B cell (primary cell): ENCODE measurements around the gene THY1.

Experiments used
- EZH2 ChIP-seq: IDR thresholded peaks from 2 replicates; pipeline ENCODE4 v1.6.1; 2012; ENCODE audit warnings: borderline replicate concordance, low read depth, mild to moderate bottlenecking, moderate library complexity, low read length; ENCODE audit not compliant: insufficient read depth, poor library complexity, severe bottlenecking
- TF ChIP-seq, protein P1 (sequence below): fragments of 200-600 bp; IDR thresholded peaks from one replicate; pipeline ENCODE4 v1.8.0; 2022; ENCODE audit warnings: antibody characterized with exemption, mild to moderate bottlenecking

DNA sequence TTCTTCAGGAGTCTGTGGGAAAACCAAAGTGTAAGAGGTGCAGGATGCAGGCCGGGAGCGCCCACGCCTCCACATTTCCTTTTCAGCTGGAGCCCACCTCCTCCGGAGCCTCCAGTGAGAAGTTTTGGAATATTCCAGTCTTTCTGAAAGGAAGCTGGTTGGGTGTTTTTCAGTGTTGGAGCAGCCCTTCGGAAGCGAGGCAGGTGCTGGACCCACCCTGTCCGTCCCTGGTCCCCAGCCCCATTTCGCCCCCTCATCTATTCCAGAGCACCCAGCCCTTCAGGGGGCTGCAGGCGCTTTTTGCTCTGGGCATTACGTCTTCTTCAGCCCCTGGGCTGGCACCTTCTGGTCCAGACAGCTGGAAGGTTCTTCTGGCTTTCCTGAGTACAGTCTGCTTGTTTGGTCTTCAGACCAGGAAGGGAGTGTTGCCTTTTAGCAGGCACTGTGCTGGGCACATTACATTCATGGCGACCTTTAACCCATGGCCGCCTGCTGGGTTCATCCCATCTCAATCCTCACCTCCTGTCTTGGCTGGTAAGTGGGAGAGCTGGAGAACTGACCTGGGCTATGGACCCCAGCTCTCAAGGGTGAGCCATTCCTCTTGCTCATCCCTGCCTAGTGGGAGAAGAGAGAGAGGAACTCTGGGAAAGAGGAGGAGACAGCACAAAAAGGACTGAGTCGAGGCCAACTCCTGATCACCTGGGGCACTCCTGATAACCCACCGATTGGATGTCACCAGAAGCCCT is 710 bp upstream of the THY1 start:
- TF ChIP-seq, protein P1, sequence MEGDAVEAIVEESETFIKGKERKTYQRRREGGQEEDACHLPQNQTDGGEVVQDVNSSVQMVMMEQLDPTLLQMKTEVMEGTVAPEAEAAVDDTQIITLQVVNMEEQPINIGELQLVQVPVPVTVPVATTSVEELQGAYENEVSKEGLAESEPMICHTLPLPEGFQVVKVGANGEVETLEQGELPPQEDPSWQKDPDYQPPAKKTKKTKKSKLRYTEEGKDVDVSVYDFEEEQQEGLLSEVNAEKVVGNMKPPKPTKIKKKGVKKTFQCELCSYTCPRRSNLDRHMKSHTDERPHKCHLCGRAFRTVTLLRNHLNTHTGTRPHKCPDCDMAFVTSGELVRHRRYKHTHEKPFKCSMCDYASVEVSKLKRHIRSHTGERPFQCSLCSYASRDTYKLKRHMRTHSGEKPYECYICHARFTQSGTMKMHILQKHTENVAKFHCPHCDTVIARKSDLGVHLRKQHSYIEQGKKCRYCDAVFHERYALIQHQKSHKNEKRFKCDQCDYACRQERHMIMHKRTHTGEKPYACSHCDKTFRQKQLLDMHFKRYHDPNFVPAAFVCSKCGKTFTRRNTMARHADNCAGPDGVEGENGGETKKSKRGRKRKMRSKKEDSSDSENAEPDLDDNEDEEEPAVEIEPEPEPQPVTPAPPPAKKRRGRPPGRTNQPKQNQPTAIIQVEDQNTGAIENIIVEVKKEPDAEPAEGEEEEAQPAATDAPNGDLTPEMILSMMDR = no peak
- TF ChIP-seq EZH2 = no peak
